GM19324 (cell line): ENCODE measurements around the gene PTPRE.

Experiments used
- ATAC-seq: cut with Tn5 transposase; IDR thresholded peaks from one replicate; pipeline ENCODE4 v1.9.1; 2021; ENCODE audit warnings: mild to moderate bottlenecking, moderate library complexity; ENCODE audit not compliant: unreplicated experiment, low FRiP score

PTPRE gene

DNA sequence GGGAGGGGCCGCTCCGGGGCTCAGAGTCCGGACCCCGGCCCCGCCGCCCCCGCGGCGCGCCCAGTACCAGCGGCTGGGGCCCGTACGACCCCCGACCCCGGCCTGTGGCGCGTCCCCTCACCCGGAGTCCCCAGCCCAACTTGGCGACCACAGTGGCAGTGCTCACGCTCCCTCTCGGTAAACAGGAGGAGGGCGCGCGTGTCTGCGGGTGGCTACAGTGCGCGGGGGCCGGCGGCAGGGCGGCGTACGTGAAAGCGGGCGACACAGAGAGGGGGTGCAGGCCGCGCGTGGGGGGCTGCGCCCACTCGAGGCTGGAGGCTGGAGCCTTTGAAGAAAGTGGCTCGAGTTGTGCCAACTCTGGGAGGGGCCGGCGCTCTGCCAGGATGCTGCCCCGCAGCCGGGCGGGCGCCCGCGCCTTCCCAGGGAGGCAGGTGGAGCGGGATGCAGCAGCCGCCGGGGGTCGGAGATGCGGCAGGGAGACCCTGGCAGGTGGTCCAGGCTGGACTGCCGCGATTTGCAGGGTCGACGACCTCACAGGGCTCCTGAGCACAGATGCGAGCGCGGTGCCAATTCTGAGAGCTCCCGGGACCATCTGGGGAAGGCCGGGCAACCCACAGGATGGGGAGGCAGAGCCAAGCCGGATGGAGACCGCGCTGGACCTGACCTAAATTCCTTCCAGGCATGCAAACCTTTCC, 655 bp downstream of the PTPRE start:
- ATAC-seq, result no peak

DNA sequence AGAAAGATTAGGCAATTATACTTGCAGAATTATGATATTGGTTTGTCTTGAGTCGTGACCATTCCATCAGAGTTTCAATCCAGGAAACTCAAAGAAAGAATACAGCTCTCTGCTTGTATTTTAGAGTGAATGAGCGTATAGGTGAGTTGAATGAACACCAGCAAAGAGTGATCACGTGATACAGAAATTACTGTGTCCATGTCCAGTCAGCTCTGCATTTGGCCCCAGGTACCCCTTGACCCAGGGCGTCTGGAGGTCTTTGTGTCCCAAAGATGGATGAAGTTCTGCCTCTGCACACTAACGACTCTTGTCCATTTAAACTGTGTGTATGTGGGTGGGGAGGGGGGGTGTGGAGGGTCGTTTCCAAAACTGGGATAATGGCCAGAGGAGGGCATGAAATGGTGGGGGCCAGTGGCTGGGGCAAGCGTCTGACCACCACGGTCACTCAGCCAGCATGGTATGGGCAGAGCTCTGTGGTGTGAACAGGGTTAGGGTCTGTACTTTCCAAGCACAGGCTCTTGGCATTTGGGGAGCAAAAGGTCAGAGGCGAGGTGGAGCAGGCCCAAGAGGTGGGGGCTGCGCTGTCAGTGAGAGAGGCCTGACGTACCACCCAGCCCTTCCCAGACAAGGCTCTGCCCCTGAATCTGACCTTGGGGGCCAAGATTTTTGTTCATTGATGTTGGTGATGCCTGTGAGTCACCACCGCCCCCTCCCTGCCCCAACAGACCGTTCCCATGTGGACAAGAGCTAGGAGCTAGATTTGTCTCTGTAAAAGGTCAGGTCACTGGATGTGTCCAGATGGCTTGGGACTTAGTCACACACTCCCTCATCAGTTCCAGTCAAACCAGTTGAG, 1.4 kb downstream of the PTPRE start:
- ATAC-seq, result no peak

DNA sequence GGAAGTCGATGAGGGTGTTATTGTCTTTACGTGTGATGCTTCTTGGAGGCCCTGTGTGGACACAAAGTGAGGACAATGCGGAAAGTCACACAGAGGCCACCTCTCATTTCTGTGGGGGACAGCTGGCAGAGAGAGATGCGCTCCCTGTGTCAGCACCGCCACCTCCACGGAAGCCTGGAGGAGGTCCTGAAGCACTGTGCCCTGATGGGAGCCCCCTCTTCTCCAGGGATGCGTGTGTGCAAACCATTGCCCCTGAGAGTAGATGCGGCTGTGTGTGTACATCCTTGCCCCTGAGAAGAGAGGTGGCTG, 2.0 kb downstream of the PTPRE start:
- no peak for ATAC-seq

DNA sequence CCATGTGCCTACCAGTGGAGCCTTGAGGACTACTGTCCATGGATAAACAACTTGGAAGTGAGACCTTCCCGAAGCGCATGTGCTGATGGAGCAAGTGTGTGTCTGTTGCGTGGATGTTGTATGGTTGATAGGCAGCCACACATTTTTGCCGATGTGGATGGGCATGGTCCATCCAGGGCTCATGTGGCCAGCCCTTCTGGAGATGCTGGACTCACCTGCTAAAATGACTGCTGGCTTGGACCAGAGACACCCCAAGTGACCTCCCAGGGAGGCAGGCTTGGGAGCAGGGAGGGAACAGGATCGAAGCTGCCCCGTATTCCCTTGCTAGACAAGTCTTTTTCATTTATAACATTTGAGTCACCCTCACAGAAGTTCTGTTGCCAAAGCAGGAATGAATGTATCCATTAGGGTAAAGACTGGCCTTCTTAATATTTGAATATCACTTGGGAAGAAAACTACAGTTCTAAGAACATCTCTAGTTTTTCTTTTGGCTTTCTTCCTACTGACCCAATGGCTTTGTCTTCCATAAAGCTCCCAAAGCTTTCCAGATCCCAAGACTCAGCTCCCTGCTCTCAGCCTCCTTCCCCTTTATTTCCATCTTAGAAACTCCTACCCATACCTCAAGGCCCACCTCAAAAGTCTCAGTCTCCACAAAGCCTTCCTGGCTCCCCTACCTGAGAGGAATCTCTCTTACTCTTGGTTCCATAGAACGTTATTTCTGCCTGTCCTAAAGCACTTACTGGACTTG, 3.0 kb downstream of the PTPRE start:
- ATAC-seq, result no peak

DNA sequence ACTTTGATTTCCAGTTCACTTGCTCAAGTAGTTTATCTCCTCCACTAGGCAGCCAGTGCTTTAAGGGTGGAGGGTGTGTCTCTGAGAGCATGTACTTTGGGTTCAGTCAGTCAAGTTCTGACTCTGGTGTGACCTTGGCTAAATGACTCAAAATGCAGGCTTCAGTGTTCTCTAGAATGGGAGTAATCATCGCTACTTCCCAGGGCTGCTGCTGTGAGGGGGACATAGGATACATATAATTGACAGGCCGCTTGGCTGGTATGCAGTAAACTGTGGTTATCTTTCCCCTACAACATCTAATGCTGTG, 3.5 kb downstream of the PTPRE start:
- ATAC-seq, result no peak

DNA sequence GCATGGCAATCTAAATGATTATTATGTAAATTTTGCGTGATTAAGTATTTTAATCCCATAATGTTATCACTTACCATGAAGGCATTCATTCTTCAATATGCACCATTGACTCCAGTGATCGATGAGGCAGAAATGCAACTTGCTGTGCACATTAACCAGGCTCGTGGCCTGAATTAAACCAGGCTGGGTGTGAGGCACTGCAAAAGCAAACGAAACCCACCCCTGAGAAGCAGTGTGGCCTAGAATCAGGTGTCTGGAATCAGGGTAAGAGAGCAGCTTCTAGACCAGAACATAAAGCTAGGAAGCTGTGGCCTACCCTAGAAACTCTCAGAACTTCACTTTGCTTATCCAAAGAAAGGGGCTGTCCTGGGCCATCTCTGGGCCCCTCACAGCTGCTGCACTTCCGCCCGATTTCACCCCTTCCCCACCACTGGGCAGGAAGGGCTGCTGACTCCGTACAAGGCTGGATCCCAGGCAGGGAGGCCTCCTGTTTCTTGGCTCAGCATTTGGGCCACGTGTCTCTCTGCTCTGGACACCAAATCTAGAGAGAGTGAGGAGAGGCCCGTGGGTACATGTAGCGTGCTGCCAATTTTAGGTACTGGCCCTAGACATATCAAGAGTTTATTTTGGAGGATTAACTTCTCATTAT, 4.4 kb downstream of the PTPRE start:
- no peak for ATAC-seq

DNA sequence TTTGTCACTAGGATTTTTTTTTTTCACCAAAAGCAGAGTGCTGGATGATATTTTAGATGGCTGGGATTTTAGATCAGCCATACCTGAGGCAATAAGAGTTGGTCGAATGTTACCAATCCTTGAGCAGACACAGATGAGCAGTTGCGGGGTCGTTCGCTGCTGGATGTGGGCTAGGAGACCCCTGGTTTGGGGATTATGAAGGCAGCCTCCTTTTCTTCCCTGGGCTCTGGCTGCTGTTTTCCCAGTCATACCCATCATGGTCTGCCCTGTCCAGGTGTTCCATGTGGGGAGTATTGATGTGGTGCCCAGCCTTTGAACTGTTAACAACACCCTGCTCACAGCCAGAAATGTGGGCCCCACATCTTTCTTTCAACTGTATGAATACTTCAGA, 5.0 kb downstream of the PTPRE start:
- ATAC-seq, result no peak

DNA sequence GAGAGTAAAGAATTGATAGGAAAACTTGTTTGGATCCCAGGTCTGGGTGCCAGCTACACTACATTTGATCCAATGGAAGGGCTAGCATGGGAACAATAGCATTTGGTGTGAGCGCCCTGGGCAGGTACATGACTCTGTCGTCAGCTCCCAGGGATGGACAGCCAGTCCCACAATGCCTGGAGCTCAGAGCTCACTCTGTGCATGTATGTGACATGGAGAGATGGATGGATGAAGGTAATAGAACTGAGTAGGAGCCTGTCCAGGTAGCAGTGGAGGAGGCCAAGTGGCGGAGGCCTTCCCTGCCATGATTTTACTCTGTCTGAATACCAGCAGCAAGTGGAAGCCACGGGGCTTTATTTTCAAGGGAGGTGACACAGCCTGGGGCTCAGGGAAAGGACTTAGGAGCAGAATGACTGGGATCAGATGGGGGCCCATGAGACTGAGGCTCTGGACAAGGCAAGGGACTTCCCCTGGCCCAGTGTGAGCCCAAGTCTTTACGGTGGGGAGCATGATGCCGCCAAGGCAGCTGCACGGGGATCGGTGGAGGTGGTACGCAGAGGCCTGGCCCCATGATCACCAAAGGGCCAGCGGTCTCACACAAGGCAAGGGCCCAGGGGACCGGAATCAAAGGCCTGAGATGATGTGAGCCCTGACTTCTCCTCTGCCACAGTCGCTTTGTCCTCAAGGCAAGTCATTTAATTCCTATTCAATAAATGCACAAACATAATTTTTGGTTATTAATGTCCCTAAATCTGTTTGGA, 5.9 kb downstream of the PTPRE start:
- no peak for ATAC-seq

DNA sequence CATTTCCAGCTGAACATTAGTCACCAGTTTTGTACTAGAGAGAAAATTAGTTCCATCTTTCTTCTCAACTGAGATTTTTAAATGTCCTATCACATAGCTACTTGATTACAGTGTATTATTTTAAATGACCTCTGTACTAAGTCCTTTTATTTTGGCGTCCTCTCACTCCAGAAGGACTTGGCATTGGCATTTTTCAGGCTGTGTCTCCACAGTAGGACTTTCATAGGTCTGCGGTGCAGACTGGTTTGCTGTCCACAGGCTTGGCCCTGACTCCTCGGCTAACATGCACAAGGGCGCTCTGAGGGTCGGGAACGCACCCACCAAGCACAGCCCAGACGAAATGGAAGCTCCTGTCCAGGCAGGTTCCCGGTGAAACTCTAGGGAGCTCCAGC, 6.5 kb downstream of the PTPRE start:
- no peak for ATAC-seq

DNA sequence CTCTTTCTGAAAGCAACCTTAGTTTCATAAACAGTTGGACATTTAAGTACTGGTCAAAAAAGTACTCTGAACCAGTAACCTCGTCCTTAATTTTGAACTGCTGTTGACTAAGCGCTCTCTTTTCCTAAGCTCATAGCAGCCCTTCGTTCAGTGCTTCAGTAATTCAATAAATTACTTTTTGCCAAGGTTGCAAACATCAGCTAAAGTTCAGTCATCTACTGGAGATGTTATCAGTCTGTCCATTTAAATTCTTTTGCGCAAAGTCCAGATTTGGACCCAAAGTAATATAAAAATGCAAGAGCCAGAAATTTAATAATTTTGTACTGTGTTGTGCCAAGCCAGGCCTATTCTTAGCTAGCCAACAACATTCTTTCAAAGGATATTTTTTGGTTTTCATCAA, 8.4 kb downstream of the PTPRE start:
- no peak for ATAC-seq

DNA sequence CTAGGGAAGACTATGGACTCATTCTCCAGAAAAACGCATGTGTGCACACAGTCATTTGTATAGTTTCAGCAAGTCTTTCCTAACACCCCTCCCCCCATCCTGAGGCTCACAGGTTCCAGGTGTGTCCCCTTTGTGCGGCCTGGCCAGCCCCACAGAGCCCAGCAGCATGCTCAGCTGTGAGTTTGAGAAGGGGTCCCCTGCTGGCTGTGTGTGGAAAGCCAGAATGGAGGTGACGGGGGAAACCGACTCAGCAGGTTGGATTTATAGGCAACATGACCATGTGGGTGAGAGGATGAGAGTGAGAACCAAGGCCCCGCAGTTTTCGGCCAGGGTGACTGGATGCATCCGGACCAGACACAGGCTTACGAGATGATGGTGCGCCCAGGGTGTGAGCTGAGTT, 9.9 kb downstream of the PTPRE start:
- no peak for ATAC-seq

DNA sequence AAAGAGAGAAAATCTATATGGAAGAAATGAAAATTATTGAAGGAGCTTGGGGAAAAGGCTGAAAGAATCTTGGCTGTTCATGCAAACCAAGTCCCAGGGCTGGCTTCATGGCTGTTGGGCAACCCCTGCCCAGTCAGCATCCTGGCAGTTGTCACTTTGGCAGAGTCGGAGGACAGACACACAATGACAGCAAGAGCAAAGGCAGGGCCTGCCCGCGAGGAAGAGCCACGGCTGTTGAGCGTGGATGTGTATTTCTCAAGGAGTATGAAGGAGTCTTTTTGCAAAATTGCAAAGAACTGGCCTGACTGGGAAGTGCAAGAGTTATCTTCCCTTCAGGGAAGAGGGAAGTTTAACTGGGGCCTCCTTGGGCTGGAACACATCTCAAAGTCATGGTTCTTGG, 11.7 kb downstream of the PTPRE start:
- no peak for ATAC-seq

DNA sequence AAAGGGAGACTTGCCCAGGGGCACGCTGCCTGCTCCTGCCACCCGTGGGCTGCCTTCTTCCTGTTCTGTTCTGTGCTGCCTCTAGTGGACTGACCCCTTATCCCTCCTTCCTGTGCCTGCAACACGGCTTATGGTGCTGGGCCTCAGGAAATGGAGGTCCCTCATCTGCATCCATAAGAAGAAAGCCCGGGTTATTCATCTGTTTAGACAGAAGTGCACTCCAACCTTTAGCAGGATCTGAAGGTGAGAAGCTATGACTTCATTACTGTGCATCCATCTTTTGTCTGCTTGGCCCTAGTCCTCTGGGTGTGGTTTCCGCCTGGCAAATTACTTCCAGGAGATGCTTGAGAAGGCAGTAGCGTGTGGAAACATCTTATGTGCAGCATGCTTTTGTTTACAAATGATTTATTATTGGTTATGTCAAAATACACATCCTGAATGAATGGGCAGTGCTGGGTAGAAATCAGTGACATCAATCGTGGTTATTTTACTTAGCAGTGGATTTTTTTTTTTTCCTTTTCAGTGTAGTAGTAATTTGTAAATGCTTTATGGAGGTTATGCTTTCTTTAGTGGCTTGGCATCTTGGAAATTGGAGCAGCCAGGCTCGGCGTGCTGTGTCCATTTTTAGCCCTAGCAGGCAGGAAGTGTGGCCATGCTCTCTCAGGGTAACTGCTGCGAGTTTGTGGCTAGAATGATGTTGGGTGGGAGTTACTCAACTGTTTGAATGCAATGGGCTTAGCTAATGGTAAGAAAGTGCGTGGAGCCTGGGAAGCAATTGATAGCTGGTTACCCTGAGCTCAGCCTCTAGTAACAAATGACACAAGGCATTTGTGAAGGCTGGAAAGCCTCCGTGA, 12.7 kb downstream of the PTPRE start:
- ATAC-seq, result no peak

DNA sequence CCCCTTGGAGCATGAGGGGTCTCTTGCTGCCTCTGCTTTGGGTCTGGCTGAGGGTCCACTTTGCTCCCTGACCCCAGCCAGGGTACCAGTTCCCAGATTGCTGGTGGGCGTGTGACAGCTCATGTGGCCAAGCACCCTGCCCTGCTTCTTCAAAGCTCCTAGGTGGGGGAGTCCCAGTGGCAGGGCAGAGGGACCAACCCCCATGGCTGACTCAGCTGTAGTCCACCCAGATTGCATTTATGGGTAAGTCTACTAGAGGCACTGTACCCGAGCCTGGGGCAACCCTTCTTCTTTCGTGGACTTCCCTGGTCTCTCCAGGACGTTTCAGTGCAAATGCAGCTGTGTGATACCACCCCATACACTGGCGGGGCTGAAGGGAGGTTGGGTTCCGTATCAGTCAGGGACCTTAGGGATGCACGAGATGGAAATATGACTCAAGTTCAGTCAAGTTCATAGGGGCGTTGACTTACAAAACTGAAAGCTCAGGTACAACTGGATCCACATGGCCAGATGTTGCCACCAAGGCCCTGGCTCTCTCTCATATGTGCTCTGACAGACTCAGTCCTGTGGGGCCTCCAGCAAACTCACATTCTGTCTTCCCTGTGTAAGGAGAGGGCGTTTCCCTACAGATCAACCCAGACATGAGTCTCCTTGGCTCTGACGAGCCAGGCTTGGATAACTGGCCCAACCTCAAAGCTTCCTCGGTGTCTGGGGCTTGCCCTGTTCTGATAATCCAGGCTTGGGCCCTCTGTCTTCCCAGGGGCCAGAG, 13.6 kb downstream of the PTPRE start:
- ATAC-seq, result no peak

DNA sequence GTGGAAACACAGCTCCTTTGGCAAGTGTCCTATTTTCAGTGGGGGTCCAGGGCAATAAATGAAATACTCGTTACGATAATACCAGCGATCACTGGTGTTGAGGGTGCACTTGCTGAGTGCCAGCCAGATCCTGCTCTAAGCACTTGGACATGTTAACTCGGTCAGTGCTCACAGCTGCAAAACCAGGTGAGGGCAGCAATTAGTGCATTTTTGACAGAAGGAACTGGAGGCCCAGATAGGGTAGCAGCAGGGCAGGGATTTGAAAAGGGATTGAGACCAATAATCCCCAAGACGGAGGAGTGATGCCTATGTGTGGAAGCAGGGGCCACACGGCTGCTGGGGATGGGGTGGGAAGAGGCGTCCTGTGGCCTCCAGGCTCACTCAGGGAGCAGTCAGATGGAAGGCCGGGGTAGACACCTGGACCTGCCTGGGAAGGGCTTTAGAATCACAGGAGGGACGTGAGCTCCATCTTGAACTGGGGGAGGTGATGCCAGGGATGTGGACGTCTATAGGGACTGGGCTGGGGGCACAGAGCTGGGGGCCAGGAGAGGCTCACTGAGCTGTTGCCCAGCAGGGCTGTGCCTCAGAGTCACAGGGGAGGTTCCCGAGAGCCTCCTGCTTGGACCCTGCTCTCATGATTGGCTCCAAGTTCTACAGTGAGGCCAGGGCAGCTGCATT, 14.3 kb downstream of the PTPRE start:
- ATAC-seq, result no peak

DNA sequence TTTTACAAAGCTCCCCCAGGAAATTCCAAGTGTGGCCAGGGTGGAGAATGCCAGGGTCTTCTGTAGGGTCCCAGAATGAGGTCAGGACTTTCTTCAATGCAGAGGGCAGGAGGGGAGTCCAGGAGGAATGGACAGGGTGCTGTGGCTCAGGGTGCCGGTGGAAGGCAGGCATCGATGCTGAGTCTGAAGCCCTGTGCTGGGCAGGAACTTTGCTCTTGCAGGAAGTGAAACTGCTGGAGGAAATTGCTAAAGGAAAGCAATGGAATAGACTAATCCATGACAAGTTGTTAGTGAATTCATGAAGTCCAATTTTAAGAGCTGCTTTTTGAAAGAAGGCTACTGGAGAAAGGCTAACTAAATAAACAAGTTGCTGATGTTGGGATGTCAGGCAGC, 14.8 kb downstream of the PTPRE start:
- ATAC-seq, result no peak

DNA sequence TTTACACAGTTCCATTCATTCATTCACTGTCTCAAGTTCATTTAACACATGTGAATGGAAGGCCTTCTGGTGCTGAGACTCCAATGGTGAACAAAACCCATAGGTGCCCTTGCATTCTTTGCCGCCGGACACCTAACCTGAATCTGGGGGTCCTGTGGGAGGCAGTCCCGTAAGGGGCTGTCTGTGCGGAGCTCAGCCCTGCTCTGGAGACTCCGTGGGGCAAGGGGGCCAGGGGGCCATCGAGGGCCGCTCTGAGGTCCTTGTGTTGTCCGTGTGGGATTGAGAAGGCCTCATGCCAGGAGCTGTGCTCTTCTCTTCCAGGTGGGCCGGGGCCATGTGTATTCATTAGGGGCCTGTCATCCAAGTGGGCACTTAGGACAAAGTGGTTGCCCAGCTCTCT, 15.3 kb downstream of the PTPRE start:
- no peak for ATAC-seq

DNA sequence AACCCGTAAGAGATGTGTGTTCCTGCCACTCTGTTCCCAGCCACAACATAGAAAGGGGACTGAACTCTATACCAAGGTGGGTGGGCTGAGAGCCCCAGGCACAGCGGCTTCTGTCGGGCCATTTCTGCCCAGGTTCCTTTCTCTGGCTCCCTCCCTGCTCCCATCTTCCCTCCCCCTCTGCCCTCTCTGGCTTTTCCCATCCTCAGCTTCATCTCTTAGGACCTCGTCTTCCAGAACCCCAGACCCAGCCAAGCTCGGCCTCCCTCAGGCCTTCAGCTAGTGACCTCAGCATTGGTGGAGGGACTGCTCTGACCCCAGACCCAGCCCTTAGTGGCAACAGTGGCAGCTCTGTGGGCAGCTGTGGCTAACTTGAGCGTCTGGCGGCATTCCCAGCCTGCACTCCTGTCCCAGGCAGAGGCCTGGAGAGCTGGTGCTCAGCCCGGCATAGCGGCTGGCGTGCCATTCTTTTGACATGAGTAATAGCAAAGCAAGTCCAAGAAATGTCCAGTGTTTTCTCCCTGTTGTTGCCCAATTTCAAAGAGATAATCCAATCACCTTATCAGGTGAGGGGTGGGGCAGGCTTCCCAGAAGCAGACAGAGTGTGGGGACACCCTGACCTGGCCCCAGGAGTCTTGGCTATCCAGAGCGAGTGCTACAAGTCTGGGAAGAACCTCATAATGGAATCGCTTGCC, 15.9 kb downstream of the PTPRE start:
- ATAC-seq, result no peak
